ENCODE results near the gene CCL27.
A peak's percentile ranks its signal among the peaks of the same experiment; 100 is the strongest.

CCL27 gene

GRCh38 chr9:34684145-34684544 lies 21.7 kb upstream of the CCL27 start:
- DNase-seq, result no peak

- no peak for DNase-seq
Observed at GRCh38 chr9:34675869-34676268, 13.4 kb upstream of the CCL27 start.

GRCh38 chr9:34675048-34675714 lies 12.7 kb upstream of the CCL27 start:
- peak; percentile 52 to 55 for DNase-seq

GRCh38 chr9:34674440-34674839 lies 12.0 kb upstream of the CCL27 start:
- no peak for DNase-seq

- no peak for DNase-seq
Observed at GRCh38 chr9:34671307-34671706, 8.8 kb upstream of the CCL27 start.

GRCh38 chr9:34669809-34670562 lies 7.5 kb upstream of the CCL27 start:
- DNase-seq, result no peak

GRCh38 chr9:34665381-34666250 lies 3.2 kb upstream of the CCL27 start:
- DNase-seq, result peak; percentile 93 to 94

GRCh38 chr9:34665067-34665380 lies 2.6 kb upstream of the CCL27 start:
- no peak for DNase-seq

GRCh38 chr9:34664281-34665066 lies 2.0 kb upstream of the CCL27 start:
- DNase-seq, result peak; percentile 76 to 83

GRCh38 chr9:34663303-34663605 lies 797 bp upstream of the CCL27 start:
- peak; percentile 53 to 76 for DNase-seq

- DNase-seq, result no peak
Observed at GRCh38 chr9:34659592-34660253, 2.7 kb downstream of the CCL27 start.

- DNase-seq, result no peak
Observed at GRCh38 chr9:34658461-34658860, 4.0 kb downstream of the CCL27 start.

GRCh38 chr9:34656992-34657391 lies 5.5 kb downstream of the CCL27 start:
- no peak for DNase-seq

GRCh38 chr9:34655394-34655793 lies 7.1 kb downstream of the CCL27 start:
- DNase-seq, result no peak

GRCh38 chr9:34654323-34655051 lies 8.0 kb downstream of the CCL27 start:
- DNase-seq, result no peak

- no peak for DNase-seq
Observed at GRCh38 chr9:34653151-34654072, 9.0 kb downstream of the CCL27 start.

- DNase-seq, result no peak
Observed at GRCh38 chr9:34652602-34653000, 9.9 kb downstream of the CCL27 start.

- peak; percentile 21 to 33 for DNase-seq
Observed at GRCh38 chr9:34651876-34652601, 10.4 kb downstream of the CCL27 start, which contains the start of gene IL11RA. TSS of gene IL11RA (plus strand) at chr9:34652185. CDS start at chr9:34655218, 3,033 bp downstream.

GRCh38 chr9:34651321-34651720 lies 11.1 kb downstream of the CCL27 start:
- no peak for DNase-seq

GRCh38 chr9:34650816-34651215 lies 11.6 kb downstream of the CCL27 start:
- no peak for DNase-seq
